ENCODE measurements around the gene OR51B5. TPM values are rescaled to one million over a fixed set of nuclear protein-coding genes. Genes with fewer than 3 reads are reported as not detected.

Gene OR51B5
- polyA plus RNA-seq, 1 of the 3 experiments (the other 2 are of a cell fraction): 0.15 TPM

DNA sequence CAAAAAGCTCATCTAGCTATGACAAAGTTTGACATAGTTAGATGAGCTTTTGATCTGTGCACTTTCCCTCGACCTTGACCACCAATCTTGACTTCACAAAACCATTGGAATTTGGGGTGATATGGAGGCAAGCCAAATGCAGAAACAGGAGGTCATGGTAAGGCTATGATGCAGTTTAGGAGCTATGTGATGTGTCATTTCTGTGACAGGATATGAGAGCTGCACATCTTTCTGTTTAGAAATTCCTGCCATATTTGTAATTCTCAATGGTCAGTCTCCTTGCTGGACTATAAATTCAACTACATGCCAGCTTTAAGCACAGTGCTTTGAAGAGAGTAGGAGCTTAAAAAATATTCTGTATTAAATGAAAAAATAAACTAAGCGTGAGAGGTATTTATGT is 20.9 kb upstream of the OR51B5 start (continued):
- TF ChIP-seq EP300 (IDR thresholded peaks at IDR 0.05; ENCODE audit: borderline replicate concordance in 1 of 2, low read depth in 1 of 2, low read length in 1 of 2): peak in 1 of 2 experiments; percentile 77; a peak in 2 of 4 replicates
- TF ChIP-seq, protein P1, sequence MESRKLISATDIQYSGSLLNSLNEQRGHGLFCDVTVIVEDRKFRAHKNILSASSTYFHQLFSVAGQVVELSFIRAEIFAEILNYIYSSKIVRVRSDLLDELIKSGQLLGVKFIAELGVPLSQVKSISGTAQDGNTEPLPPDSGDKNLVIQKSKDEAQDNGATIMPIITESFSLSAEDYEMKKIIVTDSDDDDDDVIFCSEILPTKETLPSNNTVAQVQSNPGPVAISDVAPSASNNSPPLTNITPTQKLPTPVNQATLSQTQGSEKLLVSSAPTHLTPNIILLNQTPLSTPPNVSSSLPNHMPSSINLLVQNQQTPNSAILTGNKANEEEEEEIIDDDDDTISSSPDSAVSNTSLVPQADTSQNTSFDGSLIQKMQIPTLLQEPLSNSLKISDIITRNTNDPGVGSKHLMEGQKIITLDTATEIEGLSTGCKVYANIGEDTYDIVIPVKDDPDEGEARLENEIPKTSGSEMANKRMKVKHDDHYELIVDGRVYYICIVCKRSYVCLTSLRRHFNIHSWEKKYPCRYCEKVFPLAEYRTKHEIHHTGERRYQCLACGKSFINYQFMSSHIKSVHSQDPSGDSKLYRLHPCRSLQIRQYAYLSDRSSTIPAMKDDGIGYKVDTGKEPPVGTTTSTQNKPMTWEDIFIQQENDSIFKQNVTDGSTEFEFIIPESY (IDR thresholded peaks at IDR 0.05; ENCODE audit: borderline replicate concordance, low read depth): no peak
- TF ChIP-seq, protein P2, sequence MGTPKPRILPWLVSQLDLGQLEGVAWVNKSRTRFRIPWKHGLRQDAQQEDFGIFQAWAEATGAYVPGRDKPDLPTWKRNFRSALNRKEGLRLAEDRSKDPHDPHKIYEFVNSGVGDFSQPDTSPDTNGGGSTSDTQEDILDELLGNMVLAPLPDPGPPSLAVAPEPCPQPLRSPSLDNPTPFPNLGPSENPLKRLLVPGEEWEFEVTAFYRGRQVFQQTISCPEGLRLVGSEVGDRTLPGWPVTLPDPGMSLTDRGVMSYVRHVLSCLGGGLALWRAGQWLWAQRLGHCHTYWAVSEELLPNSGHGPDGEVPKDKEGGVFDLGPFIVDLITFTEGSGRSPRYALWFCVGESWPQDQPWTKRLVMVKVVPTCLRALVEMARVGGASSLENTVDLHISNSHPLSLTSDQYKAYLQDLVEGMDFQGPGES (IDR thresholded peaks at IDR 0.05; ENCODE audit: low read depth, low read length): no peak
- TF ChIP-seq FOXJ3 (CRISPR knock-in tag; IDR thresholded peaks at IDR 0.05): no peak
- no peak for TF ChIP-seq GATA2 (CRISPR knock-in tag; IDR thresholded peaks at IDR 0.05)
- no peak for TF ChIP-seq FOXM1 (IDR thresholded peaks at IDR 0.05; ENCODE audit: low read depth)
- no peak for TF ChIP-seq TAF1 (IDR thresholded peaks at IDR 0.05; ENCODE audit: borderline replicate concordance, low read depth, low read length)
- TF ChIP-seq MXI1 (IDR thresholded peaks at IDR 0.05; ENCODE audit: low read depth, low read length): no peak
- TF ChIP-seq RAD21 (IDR thresholded peaks at IDR 0.05; ENCODE audit: low read length): no peak
- no peak for TF ChIP-seq YY1 (IDR thresholded peaks at IDR 0.05; ENCODE audit: low read depth)
- TF ChIP-seq RCOR1 (IDR thresholded peaks at IDR 0.05; ENCODE audit: low read length): no peak
- no peak for TF ChIP-seq SIN3A (IDR thresholded peaks at IDR 0.05; ENCODE audit: borderline replicate concordance, low read depth, low read length)
- TF ChIP-seq TEAD4 (IDR thresholded peaks at IDR 0.05; ENCODE audit: borderline replicate concordance, insufficient read depth): peak; percentile 88
- TF ChIP-seq POLR2AphosphoS5 (IDR thresholded peaks at IDR 0.05; ENCODE audit: low read depth, low read length): no peak
- TF ChIP-seq ELF1 (IDR thresholded peaks at IDR 0.05): no peak
- TF ChIP-seq NFIC (IDR thresholded peaks at IDR 0.05; ENCODE audit: borderline replicate concordance): peak; percentile 76
- TF ChIP-seq MEF2A (IDR thresholded peaks at IDR 0.05; ENCODE audit: borderline replicate concordance, low read depth): no peak
- peak; percentile 62; the same call in 1 of the 2 replicates for TF ChIP-seq TCF12 (IDR thresholded peaks at IDR 0.05)
- TF ChIP-seq, protein P3, sequence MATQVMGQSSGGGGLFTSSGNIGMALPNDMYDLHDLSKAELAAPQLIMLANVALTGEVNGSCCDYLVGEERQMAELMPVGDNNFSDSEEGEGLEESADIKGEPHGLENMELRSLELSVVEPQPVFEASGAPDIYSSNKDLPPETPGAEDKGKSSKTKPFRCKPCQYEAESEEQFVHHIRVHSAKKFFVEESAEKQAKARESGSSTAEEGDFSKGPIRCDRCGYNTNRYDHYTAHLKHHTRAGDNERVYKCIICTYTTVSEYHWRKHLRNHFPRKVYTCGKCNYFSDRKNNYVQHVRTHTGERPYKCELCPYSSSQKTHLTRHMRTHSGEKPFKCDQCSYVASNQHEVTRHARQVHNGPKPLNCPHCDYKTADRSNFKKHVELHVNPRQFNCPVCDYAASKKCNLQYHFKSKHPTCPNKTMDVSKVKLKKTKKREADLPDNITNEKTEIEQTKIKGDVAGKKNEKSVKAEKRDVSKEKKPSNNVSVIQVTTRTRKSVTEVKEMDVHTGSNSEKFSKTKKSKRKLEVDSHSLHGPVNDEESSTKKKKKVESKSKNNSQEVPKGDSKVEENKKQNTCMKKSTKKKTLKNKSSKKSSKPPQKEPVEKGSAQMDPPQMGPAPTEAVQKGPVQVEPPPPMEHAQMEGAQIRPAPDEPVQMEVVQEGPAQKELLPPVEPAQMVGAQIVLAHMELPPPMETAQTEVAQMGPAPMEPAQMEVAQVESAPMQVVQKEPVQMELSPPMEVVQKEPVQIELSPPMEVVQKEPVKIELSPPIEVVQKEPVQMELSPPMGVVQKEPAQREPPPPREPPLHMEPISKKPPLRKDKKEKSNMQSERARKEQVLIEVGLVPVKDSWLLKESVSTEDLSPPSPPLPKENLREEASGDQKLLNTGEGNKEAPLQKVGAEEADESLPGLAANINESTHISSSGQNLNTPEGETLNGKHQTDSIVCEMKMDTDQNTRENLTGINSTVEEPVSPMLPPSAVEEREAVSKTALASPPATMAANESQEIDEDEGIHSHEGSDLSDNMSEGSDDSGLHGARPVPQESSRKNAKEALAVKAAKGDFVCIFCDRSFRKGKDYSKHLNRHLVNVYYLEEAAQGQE (IDR thresholded peaks at IDR 0.05; ENCODE audit: low read depth, low read length): no peak
- TF ChIP-seq RFX5 (IDR thresholded peaks at IDR 0.05; ENCODE audit: low read length): no peak
- no peak for TF ChIP-seq NRF1 (IDR thresholded peaks at IDR 0.05; ENCODE audit: low read depth, low read length)
- no peak for TF ChIP-seq EZH2phosphoT487 (IDR thresholded peaks at IDR 0.05; ENCODE audit: borderline replicate concordance, low read depth)
- TF ChIP-seq SMC3 (IDR thresholded peaks at IDR 0.05; ENCODE audit: low read depth, low read length): no peak

Data from SK-N-SH (cell line).